Activated CD8-positive, alpha-beta memory T cell treated with anti-CD3 and anti-CD28 coated beads, Interleukin-2, amount 10 ng/mL, durations not matched to agents 7 days and 5 days (primary cell): ENCODE results near the gene RANBP6. TPM values are rescaled to one million over a fixed set of nuclear protein-coding genes. Genes with fewer than 3 reads are reported as not detected.
"Not testable (repeated sequence)": the region's sequence is repeated elsewhere in the genome, so short reads cannot be mapped to it uniquely, and the experiment has no call there.

ENCODE experiments used
- ATAC-seq: fragments of 150-1000 bp; cut with Tn5 transposase; one replicate; pipeline ENCODE4 v1.10.0; 2021; ENCODE audit warnings: moderate library complexity
- CTCF ChIA-PET: fragments of 350-600 bp; sonication (Branson Sonifier 250); formaldehyde crosslinking; loops from one replicate; lab custom pipeline; 2021; ENCODE audit warnings: antibody characterized with exemption; lab: Charles Lee
- DNase-seq: peaks from one replicate; pipeline ENCODE4 v3.0.0-alpha.2; 2020
- H3K27ac Mint-ChIP-seq: one replicate; pipeline ENCODE4 v1.8.0; 2021; ENCODE audit warnings: mild to moderate bottlenecking, mixed read lengths
- H3K27me3 Mint-ChIP-seq: one replicate; pipeline ENCODE4 v1.8.0; 2021; ENCODE audit warnings: mixed read lengths
- H3K36me3 Mint-ChIP-seq: one replicate; pipeline ENCODE4 v1.8.0; 2021; ENCODE audit warnings: mild to moderate bottlenecking, mixed read lengths
- H3K4me1 Mint-ChIP-seq: one replicate; pipeline ENCODE4 v1.8.0; 2021; ENCODE audit warnings: mixed read lengths
- H3K4me3 Mint-ChIP-seq: one replicate; pipeline ENCODE4 v1.8.0; 2021; ENCODE audit warnings: mild to moderate bottlenecking, moderate library complexity, mixed read lengths
- H3K9me3 Mint-ChIP-seq: one replicate; pipeline ENCODE4 v1.8.0; 2022; ENCODE audit warnings: low read depth, mixed read lengths
- total RNA-seq, 2 experiments: library from RNA; stranded (reverse); gene quantifications; one replicate each; pipeline ENCODE4 v1.2.3, GENCODE V29; 2021

Gene RANBP6
- 10 to 100 TPM; 18.8 to 24.0 TPM for total RNA-seq

GRCh38 chr9:6015278-6016157, at the start of gene RANBP6:
RANBP6 (minus strand) TSS chr9:6015624; CDS start chr9:6015607, 17 bp downstream.
- Mint-ChIP-seq H3K27ac (peak within 1 kb of the TSS; percentile 99), H3K4me3 (peak within 1 kb of the TSS; percentile 82), H3K36me3 (peaks cover 36% of the 10 kb centered on the region), H3K4me1 (peaks cover 51% of the 10 kb centered on the region), H3K9me3 (peaks cover 2% of the 10 kb centered on the region), H3K27me3 (no peaks in the 10 kb centered on the region)
- peak; percentile 96 for DNase-seq
- ATAC-seq: peak; percentile 100
- CTCF ChIA-PET: interaction anchor here (0.7 to 2.7 kb wide), 4 partner anchors 9 to 735 kb away, joined by 3 to 14 read pairs (median 8); no protein-coding TSS in a partner anchor

- H3K9me3 Mint-ChIP-seq, H3K4me3 Mint-ChIP-seq, ATAC-seq, H3K27ac Mint-ChIP-seq, DNase-seq, H3K4me1 Mint-ChIP-seq: not testable (repeated sequence)
- Mint-ChIP-seq H3K27me3 (peaks cover 27% of the 10 kb centered on the region), H3K36me3 (peaks cover 13% of the 10 kb centered on the region)
- CTCF ChIA-PET: interaction anchor here (0.8 kb wide), 1 partner anchor 9 kb away, joined by 3 read pairs; no protein-coding TSS in a partner anchor
These were observed 47.7 kb upstream of the RANBP6 start for GRCh38 chr9:6063146-6063545.

- H3K4me3 Mint-ChIP-seq: no peak overlapping the region
- peaks cover 2% of the 10 kb centered on the region for H3K4me1 Mint-ChIP-seq
- no peak overlapping the region for H3K27ac Mint-ChIP-seq
- H3K27me3 Mint-ChIP-seq: peaks cover 15% of the 10 kb centered on the region
- DNase-seq: no peak
- CTCF ChIA-PET: interaction anchor here (2.9 to 3.6 kb wide), 2 partner anchors 9 to 168 kb away, joined by 14 to 47 read pairs; no protein-coding TSS in a partner anchor
- ATAC-seq: no peak
- no peaks in the 10 kb centered on the region for H3K9me3 Mint-ChIP-seq
- H3K36me3 Mint-ChIP-seq: peaks cover 3% of the 10 kb centered on the region
These were observed 40.2 kb upstream of the RANBP6 start for GRCh38 chr9:6055666-6056065.

- Mint-ChIP-seq H3K4me1 (peaks cover 2% of the 10 kb centered on the region), H3K27ac (no peak overlapping the region), H3K9me3 (no peaks in the 10 kb centered on the region), H3K4me3 (no peak overlapping the region), H3K27me3 (peaks cover 11% of the 10 kb centered on the region), H3K36me3 (peaks cover 3% of the 10 kb centered on the region)
- peak; percentile 73 for ATAC-seq
- CTCF ChIA-PET: interaction anchor here (2.9 to 3.6 kb wide), 2 partner anchors 10 to 168 kb away, joined by 14 to 47 read pairs; no protein-coding TSS in a partner anchor
- peak; percentile 61 for DNase-seq
These were observed 39.8 kb upstream of the RANBP6 start for GRCh38 chr9:6055216-6055615.

- H3K4me1 Mint-ChIP-seq: peaks cover 9% of the 10 kb centered on the region
- peaks cover 3% of the 10 kb centered on the region for H3K36me3 Mint-ChIP-seq
- H3K4me3 Mint-ChIP-seq: no peak overlapping the region
- H3K27ac Mint-ChIP-seq: no peak overlapping the region
- ATAC-seq (peak; percentile 64), DNase-seq (peak; percentile 71)
- CTCF ChIA-PET: interaction anchor here (0.7 to 3.6 kb wide), 32 partner anchors 8 to 613 kb away, joined by 3 to 47 read pairs (median 4); partner anchors contain the start of gene RANBP6
- peaks cover 8% of the 10 kb centered on the region for H3K27me3 Mint-ChIP-seq
- no peaks in the 10 kb centered on the region for H3K9me3 Mint-ChIP-seq
These were observed 39.1 kb upstream of the RANBP6 start for GRCh38 chr9:6054280-6055099.

GRCh38 chr9:6052293-6052919, 37.0 kb upstream of the RANBP6 start:
- no peaks in the 10 kb centered on the region for H3K9me3 Mint-ChIP-seq
- no peaks in the 10 kb centered on the region for H3K36me3 Mint-ChIP-seq
- H3K4me3 Mint-ChIP-seq: no peak overlapping the region
- DNase-seq (no peak), ATAC-seq (no peak)
- H3K4me1 Mint-ChIP-seq: peaks cover 9% of the 10 kb centered on the region
- H3K27me3 Mint-ChIP-seq: peaks cover 2% of the 10 kb centered on the region
- H3K27ac Mint-ChIP-seq: no peak overlapping the region
- CTCF ChIA-PET: interaction anchor here (3.6 to 4.1 kb wide), 2 partner anchors 165 to 166 kb away, joined by 20 to 47 read pairs; no protein-coding TSS in a partner anchor

- H3K9me3 Mint-ChIP-seq: no peaks in the 10 kb centered on the region
- no peaks in the 10 kb centered on the region for H3K36me3 Mint-ChIP-seq
- CTCF ChIA-PET: interaction anchor here (4.1 kb wide), 1 partner anchor 165 kb away, joined by 20 read pairs; no protein-coding TSS in a partner anchor
- ATAC-seq (no peak), DNase-seq (no peak)
- peaks cover 8% of the 10 kb centered on the region for H3K27me3 Mint-ChIP-seq
- H3K4me1 Mint-ChIP-seq: peaks cover 12% of the 10 kb centered on the region
- H3K27ac Mint-ChIP-seq: no peak overlapping the region
- H3K4me3 Mint-ChIP-seq: no peak overlapping the region
These were observed 36.1 kb upstream of the RANBP6 start for GRCh38 chr9:6051511-6051950.

GRCh38 chr9:6049798-6050197, 34.4 kb upstream of the RANBP6 start:
- H3K36me3 Mint-ChIP-seq: no peaks in the 10 kb centered on the region
- CTCF ChIA-PET: interaction anchor here (0.9 to 4.1 kb wide), 4 partner anchors 21 to 427 kb away, joined by 3 to 20 read pairs (median 4); no protein-coding TSS in a partner anchor
- ATAC-seq (peak; percentile 87), DNase-seq (peak; percentile 71)
- H3K4me1 Mint-ChIP-seq: peaks cover 10% of the 10 kb centered on the region
- no peaks in the 10 kb centered on the region for H3K9me3 Mint-ChIP-seq
- no peak overlapping the region for H3K4me3 Mint-ChIP-seq
- H3K27me3 Mint-ChIP-seq: peaks cover 9% of the 10 kb centered on the region
- no peak overlapping the region for H3K27ac Mint-ChIP-seq

- no peaks in the 10 kb centered on the region for H3K9me3 Mint-ChIP-seq
- H3K27ac Mint-ChIP-seq: no peak overlapping the region
- peaks cover 7% of the 10 kb centered on the region for H3K27me3 Mint-ChIP-seq
- H3K36me3 Mint-ChIP-seq: no peaks in the 10 kb centered on the region
- H3K4me1 Mint-ChIP-seq: peaks cover 10% of the 10 kb centered on the region
- ATAC-seq (no peak), DNase-seq (no peak)
- H3K4me3 Mint-ChIP-seq: no peak overlapping the region
- CTCF ChIA-PET: interaction anchor here (0.7 to 4.1 kb wide), 2 partner anchors 161 to 1471 kb away, joined by 4 to 20 read pairs; no protein-coding TSS in a partner anchor
These were observed 32.6 kb upstream of the RANBP6 start for GRCh38 chr9:6048039-6048438.

- ATAC-seq (no peak), DNase-seq (no peak)
- H3K36me3 Mint-ChIP-seq: no peaks in the 10 kb centered on the region
- H3K27ac Mint-ChIP-seq: no peak overlapping the region
- H3K9me3 Mint-ChIP-seq: no peaks in the 10 kb centered on the region
- peaks cover 10% of the 10 kb centered on the region for H3K4me1 Mint-ChIP-seq
- peaks cover 7% of the 10 kb centered on the region for H3K27me3 Mint-ChIP-seq
- H3K4me3 Mint-ChIP-seq: no peak overlapping the region
- CTCF ChIA-PET: interaction anchor here (2.2 kb wide), 1 partner anchor 161 kb away, joined by 14 read pairs; no protein-coding TSS in a partner anchor
These were observed 31.6 kb upstream of the RANBP6 start for GRCh38 chr9:6047020-6047419.

GRCh38 chr9:6045364-6045763, 29.9 kb upstream of the RANBP6 start:
- Mint-ChIP-seq H3K4me3 (no peak overlapping the region), H3K36me3 (no peaks in the 10 kb centered on the region), H3K27me3 (peaks cover 14% of the 10 kb centered on the region), H3K9me3 (no peaks in the 10 kb centered on the region), H3K27ac (no peak overlapping the region), H3K4me1 (peaks cover 10% of the 10 kb centered on the region)
- DNase-seq: no peak
- ATAC-seq: no peak
- CTCF ChIA-PET: interaction anchor here (1.0 to 2.2 kb wide), 2 partner anchors 9 to 159 kb away, joined by 4 to 14 read pairs; no protein-coding TSS in a partner anchor

GRCh38 chr9:6040077-6040476, 24.7 kb upstream of the RANBP6 start:
- DNase-seq (no peak), ATAC-seq (no peak)
- Mint-ChIP-seq H3K36me3 (no peaks in the 10 kb centered on the region), H3K9me3 (no peaks in the 10 kb centered on the region), H3K27ac (no peak overlapping the region), H3K4me1 (no peaks in the 10 kb centered on the region), H3K4me3 (no peak overlapping the region), H3K27me3 (peaks cover 26% of the 10 kb centered on the region)
- CTCF ChIA-PET: interaction anchor here (2.6 kb wide), 1 partner anchor 14 kb away, joined by 8 read pairs; no protein-coding TSS in a partner anchor
